Right lobe of liver (tissue), 4 donors: ENCODE results near the gene CRYBB1.

Experiments used
- CTCF ChIP-seq, 4 donors: fragments of 200-600 bp in 3 of 4; fragments of 450-650 bp in 1 of 4; IDR thresholded peaks; one replicate each; pipeline versions ENCODE4 v1.5.1 to v1.8.0; 2016 to 2022; ENCODE audit warnings: antibody characterized with exemption in 4 of 4, mild to moderate bottlenecking in 2 of 4
- POLR2A ChIP-seq: fragments of 450-650 bp; IDR thresholded peaks from one replicate; pipeline ENCODE4 v1.6.1; 2017; ENCODE audit warnings: antibody characterized with exemption, mild to moderate bottlenecking
- donor health status: DM: no; HTN: no; CAD: no.
- donor health status: DM: no; HTN: no; CAD: no.
- donor health status: DM: no; HTN: yes; CAD: no.

- TF ChIP-seq POLR2A: no peak
- no peak for TF ChIP-seq CTCF (IDR thresholded peaks at IDR 0.05)
Observed at GRCh38 chr22:26624803-26625202, 7.0 kb upstream of the CRYBB1 start.
